IMR-90 (cell line): ENCODE measurements around the gene DLL4. TPM values are rescaled to one million over a fixed set of nuclear protein-coding genes. Genes with fewer than 3 reads are reported as not detected.

Experiments
- FOS ChIP-seq: fragments of 150-350 bp; IDR thresholded peaks from 2 replicates; pipeline ENCODE4 v1.6.1; 2016; ENCODE audit warnings: low read depth, low read length
- MXI1 ChIP-seq: IDR thresholded peaks from 2 replicates; pipeline ENCODE4 v1.6.1; 2012; ENCODE audit warnings: low read depth, mild to moderate bottlenecking, low read length, moderate library complexity, borderline replicate concordance
- NFE2L2 ChIP-seq: fragments of 150-350 bp; IDR thresholded peaks from 2 replicates; pipeline ENCODE4 v1.6.1; 2016; ENCODE audit warnings: low read depth, mild to moderate bottlenecking, low read length
- USF2 ChIP-seq: fragments of 150-350 bp; IDR thresholded peaks from 2 replicates; pipeline ENCODE4 v1.6.1; 2017; ENCODE audit warnings: mild to moderate bottlenecking, antibody characterized with exemption, low read length, low read depth
- polyA plus RNA-seq, 3 experiments: library from polyadenylated mRNA; depleted of rRNA; stranded (reverse); fragments of >200 nt; gene quantifications; 2 replicates each; pipeline ENCODE4 v1.2.3, GENCODE V29; 2012; ENCODE audit warnings: low replicate concordance in 1 of 3
- total RNA-seq: library from RNA; depleted of rRNA; stranded (reverse); fragments of >200 nt; gene quantifications from 2 replicates; pipeline ENCODE4 v1.2.3, GENCODE V29; 2012
- TF ChIP-seq, protein P1 (sequence below): conservative IDR thresholded peaks from 2 replicates; pipeline ENCODE4 v1.5.1; 2012; ENCODE audit warnings: mild to moderate bottlenecking, low read depth, low read length, improper control_type of control experiment

DLL4 gene
- total and polyA plus RNA-seq, 2 of the 4 experiments (the other 2 are of a cell fraction): 1.8 to 3.4 TPM

GRCh38 chr15:40942337-40942854, 13.3 kb downstream of the DLL4 start (continued):
- TF ChIP-seq, protein P1, sequence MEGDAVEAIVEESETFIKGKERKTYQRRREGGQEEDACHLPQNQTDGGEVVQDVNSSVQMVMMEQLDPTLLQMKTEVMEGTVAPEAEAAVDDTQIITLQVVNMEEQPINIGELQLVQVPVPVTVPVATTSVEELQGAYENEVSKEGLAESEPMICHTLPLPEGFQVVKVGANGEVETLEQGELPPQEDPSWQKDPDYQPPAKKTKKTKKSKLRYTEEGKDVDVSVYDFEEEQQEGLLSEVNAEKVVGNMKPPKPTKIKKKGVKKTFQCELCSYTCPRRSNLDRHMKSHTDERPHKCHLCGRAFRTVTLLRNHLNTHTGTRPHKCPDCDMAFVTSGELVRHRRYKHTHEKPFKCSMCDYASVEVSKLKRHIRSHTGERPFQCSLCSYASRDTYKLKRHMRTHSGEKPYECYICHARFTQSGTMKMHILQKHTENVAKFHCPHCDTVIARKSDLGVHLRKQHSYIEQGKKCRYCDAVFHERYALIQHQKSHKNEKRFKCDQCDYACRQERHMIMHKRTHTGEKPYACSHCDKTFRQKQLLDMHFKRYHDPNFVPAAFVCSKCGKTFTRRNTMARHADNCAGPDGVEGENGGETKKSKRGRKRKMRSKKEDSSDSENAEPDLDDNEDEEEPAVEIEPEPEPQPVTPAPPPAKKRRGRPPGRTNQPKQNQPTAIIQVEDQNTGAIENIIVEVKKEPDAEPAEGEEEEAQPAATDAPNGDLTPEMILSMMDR: no peak
- TF ChIP-seq NFE2L2 (no peak), MXI1 (no peak), FOS (no peak), USF2 (no peak)
